IMR-90 (cell line): ENCODE results near the gene NCKAP5. TPM values are rescaled to one million over a fixed set of nuclear protein-coding genes. Genes with fewer than 3 reads are reported as not detected.

Experiments used
- ATAC-seq: fragments of 200-7000 bp; cut with Tn5 transposase; 2 replicates; pipeline ENCODE4 v1.9.1; 2020; ENCODE audit warnings: low read depth, mild to moderate bottlenecking, moderate library complexity
- BruUV-seq: library from RNA; stranded (reverse); fragments of 400-500 nt; replicated peaks from 2 replicates; lab custom pipeline; 2021; lab: Mats Ljungman, UMichigan
- CTCF ChIA-PET: fragments of 300-600 bp; formaldehyde crosslinking; extraction: SDS; loops from one replicate; lab custom pipeline; 2021; ENCODE audit warnings: antibody characterized with exemption; lab: Yijun Ruan, JAX
- POLR2A ChIA-PET: fragments of 300-600 bp; sonication (Branson Sonifier 250); formaldehyde crosslinking; loops from one replicate; lab custom pipeline; 2022; ENCODE audit warnings: antibody characterized with exemption; ENCODE audit not compliant: unreplicated experiment; lab: Charles Lee
- DNase-seq: peaks from one replicate; pipeline ENCODE4 v3.0.0; 2013
- H2AFZ ChIP-seq: replicated peaks from 2 replicates; pipeline ENCODE3; 2013; ENCODE audit warnings: low read length, mild to moderate bottlenecking; ENCODE audit not compliant: poor library complexity
- H2AK5ac ChIP-seq: 2 replicates; pipeline ENCODE4 v1.6.1; 2013; ENCODE audit warnings: low read depth, low read length, inconsistent platforms
- H2AK9ac ChIP-seq: replicated peaks from 2 replicates; pipeline ENCODE3; 2013; ENCODE audit warnings: mild to moderate bottlenecking, low read depth, low read length, moderate library complexity; ENCODE audit not compliant: poor library complexity
- H2BK120ac ChIP-seq: 2 replicates; pipeline ENCODE4 v1.6.1; 2013; ENCODE audit warnings: low read depth, low read length, inconsistent platforms
- H2BK15ac ChIP-seq: 3 replicates; pipeline ENCODE4 v1.6.1; 2013; ENCODE audit warnings: low read depth, low read length, inconsistent platforms
- H2BK20ac ChIP-seq: 2 replicates; pipeline ENCODE4 v1.6.1; 2013; ENCODE audit warnings: low read depth, mild to moderate bottlenecking, inconsistent platforms, low read length, moderate library complexity
- H2BK5ac ChIP-seq: 2 replicates; pipeline ENCODE4 v1.6.1; 2013; ENCODE audit warnings: mild to moderate bottlenecking, low read depth, low read length, inconsistent platforms; ENCODE audit not compliant: poor library complexity, severe bottlenecking
- H3K14ac ChIP-seq: replicated peaks from 2 replicates; pipeline ENCODE4 v1.6.1; 2013; ENCODE audit warnings: low read depth, low read length, inconsistent platforms
- H3K18ac ChIP-seq: 2 replicates; pipeline ENCODE4 v1.6.1; 2013; ENCODE audit warnings: low read depth, low read length, control low read depth
- H3K23ac ChIP-seq: 2 replicates; pipeline ENCODE4 v1.6.1; 2013; ENCODE audit warnings: low read depth, low read length, inconsistent platforms
- H3K27ac ChIP-seq: 2 replicates; pipeline ENCODE4 v1.5.1; 2013; ENCODE audit warnings: mild to moderate bottlenecking, control low read depth, low read length; ENCODE audit not compliant: insufficient read depth
- H3K27me3 ChIP-seq: 2 replicates; pipeline ENCODE4 v1.6.1; 2013; ENCODE audit warnings: low read length; ENCODE audit not compliant: control insufficient read depth, insufficient read depth
- H3K36me3 ChIP-seq: 2 replicates; pipeline ENCODE4 v1.6.1; 2013; ENCODE audit warnings: low read length, mixed read lengths; ENCODE audit not compliant: control insufficient read depth, insufficient read depth
- H3K4ac ChIP-seq: 2 replicates; pipeline ENCODE4 v1.6.1; 2013; ENCODE audit warnings: low read depth, low read length, inconsistent platforms
- H3K4me1 ChIP-seq: 2 replicates; pipeline ENCODE4 v1.6.1; 2013; ENCODE audit warnings: low read length, mixed read lengths; ENCODE audit not compliant: control insufficient read depth, insufficient read depth
- H3K4me2 ChIP-seq: 2 replicates; pipeline ENCODE4 v1.6.1; 2013; ENCODE audit warnings: low read depth, mild to moderate bottlenecking, control low read depth, low read length, moderate library complexity
- H3K4me3 ChIP-seq: 2 replicates; pipeline ENCODE4 v1.5.1; 2013; ENCODE audit warnings: low read depth, mild to moderate bottlenecking, control low read depth, low read length, moderate library complexity; ENCODE audit not compliant: insufficient read depth
- H3K56ac ChIP-seq: 2 replicates; pipeline ENCODE4 v1.6.1; 2013; ENCODE audit warnings: low read length, inconsistent platforms; ENCODE audit not compliant: insufficient read depth; ENCODE audit errors: extremely low read depth
- H3K79me1 ChIP-seq, 2 experiments: 2 replicates each; pipeline ENCODE4 v1.6.1; 2013; ENCODE audit warnings: low read length in 2 of 2, inconsistent platforms in 1 of 2, low read depth in 1 of 2
- H3K9ac ChIP-seq: 2 replicates; pipeline ENCODE4 v1.6.1; 2013; ENCODE audit warnings: low read depth, low read length, control low read depth
- H3K9me1 ChIP-seq: 2 replicates; pipeline ENCODE4 v1.6.1; 2013; ENCODE audit warnings: low read length, inconsistent platforms; ENCODE audit not compliant: insufficient read depth
- H3K9me3 ChIP-seq: 2 replicates; pipeline ENCODE4 v1.6.1; 2013; ENCODE audit warnings: low read length; ENCODE audit not compliant: control insufficient read depth, insufficient read depth
- H4K20me1 ChIP-seq: 2 replicates; pipeline ENCODE4 v1.6.1; 2013; ENCODE audit warnings: low read length, inconsistent platforms; ENCODE audit not compliant: insufficient read depth
- H4K5ac ChIP-seq: 2 replicates; pipeline ENCODE4 v1.6.1; 2013; ENCODE audit warnings: mild to moderate bottlenecking, low read depth, low read length, control low read depth
- H4K8ac ChIP-seq, 2 experiments: 2 replicates each; pipeline ENCODE4 v1.6.1; 2013; ENCODE audit warnings: low read depth in 2 of 2, low read length in 2 of 2, control low read depth in 1 of 2, inconsistent platforms in 1 of 2
- H4K91ac ChIP-seq: 2 replicates; pipeline ENCODE4 v1.6.1; 2013; ENCODE audit warnings: low read depth, low read length, inconsistent platforms; ENCODE audit not compliant: insufficient read depth
- BHLHE40 ChIP-seq: fragments of 150-350 bp; IDR thresholded peaks from 2 replicates; pipeline ENCODE4 v1.6.1; 2016; ENCODE audit warnings: mild to moderate bottlenecking, low read depth, low read length
- CEBPB ChIP-seq: IDR thresholded peaks from 2 replicates; pipeline ENCODE4 v1.6.1; 2012; ENCODE audit warnings: low read depth, low read length, improper control_type of control experiment
- CHD1 ChIP-seq: IDR thresholded peaks from 2 replicates; pipeline ENCODE4 v1.6.1; 2012; ENCODE audit warnings: low read depth, low read length, improper control_type of control experiment
- CTCF ChIP-seq: conservative IDR thresholded peaks from 2 replicates; pipeline ENCODE4 v1.5.1; 2012; ENCODE audit warnings: mild to moderate bottlenecking, low read depth, low read length, improper control_type of control experiment
- ELK1 ChIP-seq: fragments of 150-350 bp; IDR thresholded peaks from 2 replicates; pipeline ENCODE4 v1.6.1; 2016; ENCODE audit warnings: low read depth, mild to moderate bottlenecking, low read length, moderate library complexity, borderline replicate concordance
- FOS ChIP-seq: fragments of 150-350 bp; IDR thresholded peaks from 2 replicates; pipeline ENCODE4 v1.6.1; 2016; ENCODE audit warnings: low read depth, low read length
- MAFK ChIP-seq: IDR thresholded peaks from 2 replicates; pipeline ENCODE4 v1.6.1; 2012; ENCODE audit warnings: low read depth, low read length, improper control_type of control experiment
- MAZ ChIP-seq: IDR thresholded peaks from 2 replicates; pipeline ENCODE4 v1.6.1; 2012; ENCODE audit warnings: low read depth, mild to moderate bottlenecking, low read length, improper control_type of control experiment, moderate library complexity, borderline replicate concordance
- MXI1 ChIP-seq: IDR thresholded peaks from 2 replicates; pipeline ENCODE4 v1.6.1; 2012; ENCODE audit warnings: low read depth, mild to moderate bottlenecking, low read length, moderate library complexity, borderline replicate concordance
- NFE2L2 ChIP-seq: fragments of 150-350 bp; IDR thresholded peaks from 2 replicates; pipeline ENCODE4 v1.6.1; 2016; ENCODE audit warnings: low read depth, mild to moderate bottlenecking, low read length
- POLR2A ChIP-seq: IDR thresholded peaks from 2 replicates; pipeline ENCODE4 v1.6.1; 2012; ENCODE audit warnings: mild to moderate bottlenecking, low read depth, low read length
- RAD21 ChIP-seq: IDR thresholded peaks from 2 replicates; pipeline ENCODE4 v1.6.1; 2012; ENCODE audit warnings: low read length, improper control_type of control experiment
- RCOR1 ChIP-seq: IDR thresholded peaks from 2 replicates; pipeline ENCODE4 v1.6.1; 2012; ENCODE audit warnings: mild to moderate bottlenecking, low read length, improper control_type of control experiment; ENCODE audit not compliant: insufficient replicate concordance
- RFX5 ChIP-seq: IDR thresholded peaks from 2 replicates; pipeline ENCODE4 v1.8.0; 2012; ENCODE audit warnings: low read depth, mild to moderate bottlenecking, low read length, moderate library complexity
- SMC3 ChIP-seq: fragments of 150-350 bp; IDR thresholded peaks from 2 replicates; pipeline ENCODE4 v1.6.1; 2016; ENCODE audit warnings: low read depth, mild to moderate bottlenecking, antibody characterized with exemption, low read length, moderate library complexity
- WGBS, 2 experiments: methylation state at CpG; one replicate each; pipeline versions ENCODE4 v1.1.5 to v1.1.7; 2013; ENCODE audit warnings: missing lambda C conversion rate in 2 of 2; ENCODE audit not compliant: insufficient read length in 1 of 2; ENCODE audit errors: extremely low coverage in 2 of 2; 5-methylcytosine and 5-hydroxymethylcytosine counted together
- dilution Hi-C: fragments of 300-500 bp; cut with HindIII; formaldehyde crosslinking; loops from one replicate; pipeline ENCODE4 v1.14.3; 2018; ENCODE audit warnings: low sequenced_read_pairs; ENCODE audit not compliant: unreplicated experiment
- in situ Hi-C: fragments of 300-500 bp; cut with MboI; formaldehyde crosslinking; loops from 3 replicates; pipeline ENCODE4 v1.14.3; 2019; ENCODE audit warnings: low sequenced_read_pairs, inconsistent platforms, mixed read lengths
- intact Hi-C: fragments of 100-400 bp; cut with micrococcal nuclease; formaldehyde crosslinking; loops from 2 replicates; pipeline ENCODE4 v1.10.0; 2022
- polyA plus RNA-seq, 3 experiments: library from polyadenylated mRNA; depleted of rRNA; stranded (reverse); fragments of >200 nt; gene quantifications; 2 replicates each; pipeline ENCODE4 v1.2.3, GENCODE V29; 2012; ENCODE audit warnings: low replicate concordance in 1 of 3
- total RNA-seq: library from RNA; depleted of rRNA; stranded (reverse); fragments of >200 nt; gene quantifications from 2 replicates; pipeline ENCODE4 v1.2.3, GENCODE V29; 2012
- TF ChIP-seq, protein P1 (sequence below): fragments of 150-350 bp; IDR thresholded peaks from 2 replicates; pipeline ENCODE4 v1.6.1; 2017; ENCODE audit warnings: mild to moderate bottlenecking, antibody characterized with exemption, low read length, low read depth

Gene NCKAP5
- total and polyA plus RNA-seq, 2 of the 4 experiments (the other 2 are of a cell fraction), result 2.7 to 3.9 TPM

DNA sequence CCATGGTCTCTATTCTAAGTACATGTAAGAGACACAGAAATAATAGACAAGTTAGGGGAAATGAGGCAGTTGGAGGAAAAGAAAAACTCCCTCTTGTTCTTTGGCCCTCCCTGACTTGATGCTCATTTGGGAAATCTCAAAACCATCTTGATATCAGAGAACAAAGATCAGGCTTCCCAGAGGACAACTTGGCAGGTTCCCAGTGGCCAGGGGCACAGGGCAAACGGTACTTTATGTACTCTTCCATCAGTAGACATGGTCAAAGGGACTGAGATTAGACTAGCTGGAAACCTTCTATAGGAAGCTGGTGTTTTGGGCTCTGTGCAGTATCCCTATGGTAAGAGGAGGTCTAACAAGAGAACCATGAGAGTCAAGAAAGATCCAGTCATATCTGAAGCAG, 56.6 kb downstream of the NCKAP5 start:
- H3K27me3 ChIP-seq, result no peaks in the 10 kb centered on the region
- H2AK9ac ChIP-seq, result no peak overlapping the region
- no peaks in the 10 kb centered on the region for H3K36me3 ChIP-seq
- H2AFZ ChIP-seq, result no peak overlapping the region
- H4K20me1 ChIP-seq, result no peaks in the 10 kb centered on the region
- H4K8ac ChIP-seq, result no peak overlapping the region
- intact Hi-C loops, result no loop called here
- H3K18ac ChIP-seq, result no peak overlapping the region
- DNase-seq (no peak), ATAC-seq (no peak)
- H3K23ac ChIP-seq, result no peak overlapping the region
- no peak overlapping the region; the same call in 1 of the 2 replicates for H2BK20ac ChIP-seq
- H3K9ac ChIP-seq, result no peak overlapping the region
- no peak overlapping the region for H3K27ac ChIP-seq
- H3K4me1 ChIP-seq, result no peaks in the 10 kb centered on the region
- H3K4ac ChIP-seq, result no peak overlapping the region
- peaks cover 0 to 4% of the 10 kb centered on the region in 2 experiments; a peak in 2 of 4 replicates for H3K79me1 ChIP-seq
- no peak overlapping the region for H2BK5ac ChIP-seq
- in situ Hi-C loops, result no loop called here
- BruUV-seq, result no TSS peak
- no peak overlapping the region for H4K91ac ChIP-seq
- H2BK120ac ChIP-seq, result no peak overlapping the region
- no peak overlapping the region for H3K4me3 ChIP-seq
- TF ChIP-seq BHLHE40 (no peak), MXI1 (no peak), MAZ (no peak), SMC3 (no peak), POLR2A (no peak), MAFK (no peak), RCOR1 (no peak), NFE2L2 (no peak), CHD1 (no peak), RFX5 (no peak), ELK1 (no peak), FOS (no peak), CEBPB (no peak), CTCF (no peak), RAD21 (no peak)
- TF ChIP-seq, protein P1, sequence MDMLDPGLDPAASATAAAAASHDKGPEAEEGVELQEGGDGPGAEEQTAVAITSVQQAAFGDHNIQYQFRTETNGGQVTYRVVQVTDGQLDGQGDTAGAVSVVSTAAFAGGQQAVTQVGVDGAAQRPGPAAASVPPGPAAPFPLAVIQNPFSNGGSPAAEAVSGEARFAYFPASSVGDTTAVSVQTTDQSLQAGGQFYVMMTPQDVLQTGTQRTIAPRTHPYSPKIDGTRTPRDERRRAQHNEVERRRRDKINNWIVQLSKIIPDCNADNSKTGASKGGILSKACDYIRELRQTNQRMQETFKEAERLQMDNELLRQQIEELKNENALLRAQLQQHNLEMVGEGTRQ, result no peak
- H3K56ac ChIP-seq, result no peak overlapping the region
- CTCF ChIA-PET, result no interaction called here
- H4K5ac ChIP-seq, result no peak overlapping the region
- POLR2A ChIA-PET, result interaction anchor here (0.6 kb wide), 1 partner anchor 18 kb away, joined by 3 read pairs; no protein-coding TSS in a partner anchor
- H2AK5ac ChIP-seq, result no peak overlapping the region
- H3K4me2 ChIP-seq, result no peak overlapping the region
- dilution Hi-C loops, result no loop called here
- no peak overlapping the region for H2BK15ac ChIP-seq
- no CpG with 5 or more reads among the region's 1 CpG for WGBS, 2 experiments
- no peaks in the 10 kb centered on the region for H3K9me3 ChIP-seq
- H3K9me1 ChIP-seq, result no peaks in the 10 kb centered on the region; the same call in 1 of the 2 replicates
- no peak overlapping the region for H3K14ac ChIP-seq
